ENCODE data around the gene TBC1D19.

TBC1D19 gene

GRCh38 chr4:26764231-26764630 lies 180.3 kb downstream of the TBC1D19 start:
- TF ChIP-seq POLR2AphosphoS5 (IDR thresholded peaks at IDR 0.05; ENCODE audit: low read depth) (no peak), CTCF (IDR thresholded peaks at IDR 0.05; ENCODE audit: insufficient read depth, low read length) (no peak), GABPA (IDR thresholded peaks at IDR 0.05; ENCODE audit: low read depth) (no peak), REST (IDR thresholded peaks at IDR 0.05; ENCODE audit: insufficient replicate concordance, low read depth) (no peak), SPI1 (IDR thresholded peaks at IDR 0.05; ENCODE audit: borderline replicate concordance, low read depth) (no peak)
- Histone ChIP-seq H3K4me3 (replicated peaks; ENCODE audit: insufficient read depth, low read length) (no peak overlapping the region), H3K27ac (replicated peaks) (peak overlapping the region; percentile 4), H3K27me3 (ENCODE audit: insufficient read depth, poor library complexity, severe bottlenecking) (no peaks in the 10 kb centered on the region)
- no peak for DNase-seq (ENCODE audit: low read depth in 1 of 2, low spot score in 1 of 2)

- no peak for DNase-seq (ENCODE audit: low read depth in 1 of 2, low spot score in 1 of 2)
- no peak overlapping the region for H3K4me3 ChIP-seq (replicated peaks; ENCODE audit: insufficient read depth, low read length)
- TF ChIP-seq POLR2AphosphoS5 (IDR thresholded peaks at IDR 0.05; ENCODE audit: low read depth): no peak
- TF ChIP-seq REST (IDR thresholded peaks at IDR 0.05; ENCODE audit: insufficient replicate concordance, low read depth): no peak
- no peak for TF ChIP-seq GABPA (IDR thresholded peaks at IDR 0.05; ENCODE audit: low read depth)
- TF ChIP-seq SPI1 (IDR thresholded peaks at IDR 0.05; ENCODE audit: borderline replicate concordance, low read depth): no peak
- TF ChIP-seq CTCF (IDR thresholded peaks at IDR 0.05; ENCODE audit: insufficient read depth, low read length): no peak
- peak overlapping the region; percentile 45 for H3K27ac ChIP-seq (replicated peaks)
- no peaks in the 10 kb centered on the region for H3K27me3 ChIP-seq (ENCODE audit: insufficient read depth, poor library complexity, severe bottlenecking)
These were observed 181.6 kb downstream of the TBC1D19 start for GRCh38 chr4:26765515-26765914.

GRCh38 chr4:26766141-26766540 lies 182.3 kb downstream of the TBC1D19 start:
- TF ChIP-seq SPI1 (IDR thresholded peaks at IDR 0.05; ENCODE audit: borderline replicate concordance, low read depth) (peak; percentile 67; the same call in 1 of the 2 replicates), REST (IDR thresholded peaks at IDR 0.05; ENCODE audit: insufficient replicate concordance, low read depth) (no peak)
- DNase-seq (ENCODE audit: low read depth in 1 of 2, low spot score in 1 of 2): peak; percentile 58 to 91
- Histone ChIP-seq H3K27me3 (ENCODE audit: insufficient read depth, poor library complexity, severe bottlenecking) (no peaks in the 10 kb centered on the region), H3K4me3 (replicated peaks; ENCODE audit: insufficient read depth, low read length) (no peak overlapping the region), H3K27ac (replicated peaks) (peak overlapping the region; percentile 45)
